GM18499 (cell line): ENCODE measurements around the gene PCNX1.
"Not testable (repeated sequence)": the region's sequence is repeated elsewhere in the genome, so short reads cannot be mapped to it uniquely, and the experiment has no call there.

ENCODE experiments used
- ATAC-seq: cut with Tn5 transposase; IDR thresholded peaks from one replicate; pipeline ENCODE4 v1.9.1; 2021; ENCODE audit warnings: moderate number of reproducible peaks; ENCODE audit not compliant: insufficient read depth, unreplicated experiment

Gene PCNX1

GRCh38 chr14:71061458-71061857, 154.2 kb downstream of the PCNX1 start:
- ATAC-seq = no peak

- no peak for ATAC-seq
Observed at GRCh38 chr14:71062581-71063303, 155.5 kb downstream of the PCNX1 start.

DNA sequence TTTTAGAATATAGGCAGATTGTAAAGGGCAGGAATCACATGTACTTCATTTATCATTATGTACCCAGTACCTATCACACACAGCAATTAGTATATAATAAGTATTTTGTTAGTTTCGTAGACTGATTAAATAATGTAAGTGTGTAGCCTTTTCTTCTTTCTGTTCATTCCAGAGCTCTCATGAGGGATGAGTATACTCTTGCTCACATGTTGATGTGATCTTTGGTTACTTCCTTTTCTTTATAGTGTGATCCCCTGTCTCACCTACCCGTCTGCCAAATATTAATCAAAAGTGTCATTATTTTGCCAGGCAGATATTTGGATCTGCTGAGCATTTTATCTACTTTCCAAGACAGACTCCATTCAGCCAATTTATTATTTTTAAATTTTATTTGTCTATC, 156.1 kb downstream of the PCNX1 start:
- no peak for ATAC-seq

GRCh38 chr14:71064747-71065146, 157.5 kb downstream of the PCNX1 start:
- not testable (repeated sequence) for ATAC-seq

DNA sequence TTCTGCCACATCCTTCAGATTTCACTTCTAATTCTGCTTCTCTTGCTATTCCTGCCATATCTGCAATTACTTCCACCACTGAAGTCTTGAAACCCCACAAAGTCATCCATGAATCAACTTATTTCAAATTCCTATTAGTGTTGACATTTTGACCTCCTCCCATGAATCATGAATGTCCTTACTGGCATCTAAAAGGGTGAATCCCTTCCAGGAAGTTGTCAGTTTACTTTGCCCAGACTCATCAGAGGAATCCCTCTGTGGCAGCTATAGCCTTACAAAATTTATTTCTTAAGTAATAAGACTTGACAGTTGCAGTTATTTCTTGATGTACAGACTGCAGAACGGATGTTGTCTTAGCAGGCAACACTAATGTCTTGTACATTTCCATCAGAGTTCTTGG, 162.9 kb downstream of the PCNX1 start:
- ATAC-seq = no peak

DNA sequence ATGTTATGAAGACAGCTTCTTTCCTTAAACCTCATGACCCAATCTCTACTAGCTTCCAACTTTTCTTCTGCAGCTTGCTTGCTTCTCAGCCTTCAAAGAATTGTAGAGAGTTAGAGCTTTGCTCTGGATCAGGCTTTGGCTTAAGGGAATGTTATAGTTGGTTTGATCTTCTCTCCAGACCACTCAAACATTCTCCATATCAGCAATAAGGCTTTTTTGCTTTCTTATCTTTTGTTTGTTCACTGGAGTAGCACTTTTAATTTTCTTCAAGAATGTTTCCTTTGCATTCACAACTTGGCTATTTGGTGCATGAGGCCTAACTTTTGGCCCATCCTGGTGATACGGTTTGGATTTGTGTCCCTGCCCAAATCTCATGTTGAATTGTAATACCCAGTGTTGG, 163.8 kb downstream of the PCNX1 start:
- no peak for ATAC-seq

GRCh38 chr14:71076462-71077092, 169.3 kb downstream of the PCNX1 start:
- no peak for ATAC-seq

DNA sequence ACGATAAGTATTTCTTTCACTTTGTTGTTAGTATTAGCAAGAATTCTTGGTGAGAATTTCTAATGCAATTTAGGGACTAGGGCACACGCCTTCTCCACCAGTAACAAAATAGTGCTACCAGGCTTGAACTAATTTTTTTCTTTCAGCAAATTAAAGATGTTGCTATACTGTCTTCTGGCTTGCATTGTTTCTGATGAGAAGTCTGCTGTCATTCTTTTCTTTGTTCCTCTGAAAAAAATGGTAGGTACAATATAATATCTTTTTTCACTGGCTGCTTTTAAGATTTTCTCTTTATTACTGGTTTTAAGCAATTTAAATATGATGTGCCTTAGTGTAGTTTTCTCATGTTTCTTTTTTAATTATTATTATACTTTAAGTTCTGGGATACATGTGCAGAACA, 171.2 kb downstream of the PCNX1 start:
- no peak for ATAC-seq

GRCh38 chr14:71086567-71086966, 179.3 kb downstream of the PCNX1 start:
- no peak for ATAC-seq

GRCh38 chr14:71089971-71090370, 182.7 kb downstream of the PCNX1 start:
- ATAC-seq = no peak

DNA sequence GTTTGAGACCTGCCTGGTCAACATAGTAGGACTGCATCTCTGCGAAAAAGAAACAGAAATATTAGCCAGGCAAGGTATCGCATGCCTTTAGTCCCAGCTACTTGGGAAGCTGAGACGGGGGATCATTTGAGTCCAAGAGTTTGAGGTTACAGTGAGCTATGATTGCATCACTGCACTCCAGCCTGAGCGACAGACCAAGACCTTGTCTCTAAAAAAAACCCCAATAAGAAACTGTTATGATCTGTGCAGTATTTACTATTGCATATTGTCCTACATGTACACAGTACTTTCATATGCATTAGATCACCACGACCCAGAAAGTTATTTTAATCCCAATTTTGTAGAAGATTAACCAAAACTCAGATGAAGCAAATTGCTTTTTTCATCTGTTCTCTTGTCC, 187.5 kb downstream of the PCNX1 start:
- ATAC-seq = no peak

DNA sequence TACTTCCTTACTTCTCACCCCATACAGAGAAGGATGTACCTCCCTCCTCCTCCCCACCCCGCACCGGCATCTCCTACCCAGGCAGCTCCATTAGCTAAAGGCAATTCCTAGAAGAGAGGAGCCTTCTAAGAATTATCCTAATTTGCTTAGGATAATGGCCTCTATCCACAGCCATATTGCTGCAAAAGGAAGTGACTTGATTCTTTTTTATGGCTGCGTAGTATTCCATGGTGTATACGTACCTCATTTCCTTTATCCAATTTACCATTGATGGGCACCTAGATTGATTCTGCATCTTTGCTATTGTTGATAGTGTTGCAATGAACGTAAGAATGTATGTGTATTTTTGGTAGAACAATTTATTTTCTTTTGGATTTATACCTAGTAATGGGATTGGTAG, 189.7 kb downstream of the PCNX1 start:
- ATAC-seq = no peak

DNA sequence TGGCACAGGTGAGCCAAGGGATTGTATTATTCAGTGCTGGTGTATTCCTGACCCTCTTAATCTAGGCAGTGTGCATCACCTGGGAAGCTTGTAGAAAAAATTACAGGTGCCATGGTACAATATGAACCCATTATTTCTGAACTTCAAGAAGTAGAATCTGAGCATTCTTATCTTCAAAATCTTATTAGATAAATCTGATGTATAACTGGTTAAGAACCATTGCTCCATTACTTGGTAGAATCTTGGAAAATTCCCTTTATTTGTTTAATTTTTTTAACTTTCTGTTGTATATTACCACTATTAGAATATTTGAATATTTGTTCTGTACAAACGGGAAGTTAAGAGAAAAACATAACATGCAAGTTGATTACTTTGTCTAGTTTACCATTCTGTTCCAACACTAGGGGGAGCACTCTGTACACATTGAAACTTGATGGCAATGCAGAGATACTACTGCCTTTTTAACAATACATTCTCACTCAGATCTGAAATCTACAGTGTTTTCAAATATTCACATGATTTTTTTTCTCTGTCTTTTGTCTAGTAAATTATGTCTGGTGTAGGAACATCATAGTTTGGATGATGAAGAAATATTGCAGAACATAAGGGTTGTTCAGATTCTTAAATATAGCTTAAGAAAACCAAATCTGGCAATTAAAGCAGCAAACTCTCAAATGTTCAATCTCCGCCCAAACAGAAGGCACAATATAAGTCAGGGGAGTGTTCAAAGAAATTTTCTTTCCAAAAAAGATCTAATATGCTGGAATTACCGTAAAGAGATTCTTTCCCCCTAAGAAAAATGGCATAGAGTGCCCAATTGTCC, 196.6 kb downstream of the PCNX1 start:
- no peak for ATAC-seq

GRCh38 chr14:71105177-71105576, 197.9 kb downstream of the PCNX1 start:
- ATAC-seq = no peak

DNA sequence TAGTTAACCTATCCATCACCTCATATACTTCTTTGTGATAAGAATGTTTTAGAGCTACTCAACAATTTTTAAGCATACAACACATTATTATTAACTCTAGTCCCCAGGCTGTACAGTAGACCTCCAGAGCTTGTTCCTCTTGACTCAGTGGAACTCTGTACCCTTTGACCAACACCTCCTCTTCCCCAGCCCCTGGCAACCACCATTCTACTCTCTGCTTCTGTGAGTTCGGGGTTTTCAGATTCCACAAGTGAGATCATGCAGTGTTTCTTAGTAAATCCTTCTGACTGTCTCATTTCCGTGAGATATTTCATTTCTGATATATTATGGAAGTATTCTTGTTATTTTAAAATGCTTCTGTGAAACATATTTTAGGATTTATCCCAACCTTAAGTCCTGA, 200.7 kb downstream of the PCNX1 start:
- no peak for ATAC-seq

- no peak for ATAC-seq
Observed at GRCh38 chr14:71108398-71109119, 201.3 kb downstream of the PCNX1 start.

- no peak for ATAC-seq
Observed at GRCh38 chr14:71113376-71113775, 206.1 kb downstream of the PCNX1 start.

- no peak for ATAC-seq
Observed at GRCh38 chr14:71114565-71114964, 207.3 kb downstream of the PCNX1 start.

DNA sequence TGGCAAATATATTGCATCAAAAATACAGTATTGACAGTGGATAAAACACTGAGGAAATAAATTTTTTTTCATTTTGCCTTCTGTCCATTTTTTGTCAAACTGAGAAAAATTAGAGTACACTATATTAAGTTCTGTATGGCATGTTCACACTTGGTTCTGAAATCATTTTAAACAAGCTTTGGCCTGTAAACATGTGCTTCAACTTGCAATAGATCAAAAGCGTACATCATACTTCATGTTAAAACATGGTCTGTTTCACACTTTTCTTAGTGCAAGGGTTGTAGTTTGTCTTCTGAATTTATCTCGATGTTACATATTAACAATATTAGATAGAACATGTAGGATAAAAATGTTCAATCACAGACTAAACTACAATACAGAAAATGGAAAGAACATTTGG, 208.0 kb downstream of the PCNX1 start:
- no peak for ATAC-seq

DNA sequence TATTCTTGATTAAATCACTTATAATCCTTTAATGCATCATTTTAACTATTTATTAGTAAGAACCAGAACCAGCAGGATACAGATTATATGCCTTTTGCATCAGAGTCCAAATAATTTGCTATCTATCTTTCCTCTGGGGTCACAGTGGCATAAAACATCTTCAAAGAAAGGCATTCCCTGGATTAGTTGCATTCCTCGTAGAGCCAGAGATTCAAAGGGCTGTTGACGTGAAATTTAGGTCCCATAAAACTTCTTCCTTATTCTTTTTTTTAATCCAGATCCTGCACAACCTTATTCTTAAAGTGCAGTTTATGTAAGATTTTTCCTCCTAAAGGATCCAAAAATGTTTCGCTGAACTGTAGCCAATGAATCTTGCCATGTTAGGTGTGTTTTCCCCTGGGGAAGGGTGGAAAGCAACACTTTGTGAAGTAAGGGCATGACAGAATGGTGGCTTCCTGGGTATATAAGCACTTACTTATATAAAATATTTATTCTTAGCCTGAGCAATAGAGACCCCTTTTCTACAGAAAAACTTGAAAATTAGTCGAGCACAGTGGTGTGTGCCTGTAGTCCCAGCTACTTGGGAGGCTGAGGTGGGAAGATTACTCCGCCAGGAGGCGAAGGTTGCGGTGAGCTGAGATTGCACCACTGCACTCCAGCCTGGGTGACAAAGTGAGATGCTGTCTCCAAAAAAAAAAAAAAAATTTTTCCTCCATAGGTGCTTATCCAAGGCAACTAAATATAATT, 208.7 kb downstream of the PCNX1 start:
- no peak for ATAC-seq
